GM19351 (cell line): Measurements from ENCODE around the gene NUMA1.

Experiments
- ATAC-seq: cut with Tn5 transposase; IDR thresholded peaks from one replicate; pipeline ENCODE4 v1.9.1; 2021; ENCODE audit warnings: mild to moderate bottlenecking, moderate library complexity; ENCODE audit not compliant: unreplicated experiment

The NUMA1 gene

DNA sequence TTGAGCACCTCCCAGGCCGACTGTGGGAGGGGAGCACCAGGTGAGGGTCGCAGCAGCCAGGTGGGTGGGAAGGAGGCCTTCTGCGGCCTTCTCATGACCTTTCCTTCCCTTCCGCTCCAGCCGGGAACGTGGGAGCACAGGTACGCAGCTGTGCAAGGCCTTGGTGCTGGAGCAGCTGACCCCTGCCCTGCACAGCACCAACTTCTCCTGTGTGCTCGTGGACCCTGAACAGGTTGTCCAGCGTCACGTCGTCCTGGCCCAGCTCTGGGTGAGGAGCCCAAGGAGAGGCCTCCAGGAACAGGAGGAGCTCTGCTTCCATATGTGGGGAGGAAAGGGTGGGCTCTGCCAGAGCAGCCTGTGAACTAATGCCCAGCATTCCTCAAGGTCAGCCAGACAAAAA lies 79.1 kb downstream of the NUMA1 start:
- no peak for ATAC-seq

DNA sequence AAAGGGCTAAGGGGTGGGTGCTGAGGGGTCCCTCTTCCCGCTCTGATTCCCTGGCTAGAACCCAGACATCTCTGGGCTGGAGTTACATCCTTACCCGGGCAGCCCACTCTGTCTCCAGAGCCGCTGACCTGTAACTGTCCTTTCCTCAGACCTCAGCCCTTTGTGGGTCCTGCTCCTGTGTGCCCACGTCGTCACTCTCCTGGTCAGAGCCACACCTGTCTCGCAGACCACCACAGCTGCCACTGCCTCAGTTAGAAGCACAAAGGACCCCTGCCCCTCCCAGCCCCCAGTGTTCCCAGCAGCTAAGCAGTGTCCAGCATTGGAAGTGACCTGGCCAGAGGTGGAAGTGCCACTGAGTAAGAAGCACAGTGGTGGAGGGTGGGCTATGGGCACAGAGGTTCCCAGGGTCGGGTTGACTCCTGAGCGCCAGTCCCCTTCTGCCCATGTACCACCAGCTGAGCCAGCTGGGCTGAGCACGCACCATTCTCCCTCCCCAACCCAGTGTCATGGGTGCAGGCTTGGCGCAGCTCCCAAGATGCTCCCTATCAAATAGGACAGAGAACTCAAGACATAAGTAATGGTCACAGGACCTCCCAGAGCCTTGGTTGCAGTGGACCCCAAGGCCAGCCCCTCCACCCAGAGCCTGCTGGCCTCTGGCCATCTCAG lies 80.0 kb downstream of the NUMA1 start:
- ATAC-seq: no peak

DNA sequence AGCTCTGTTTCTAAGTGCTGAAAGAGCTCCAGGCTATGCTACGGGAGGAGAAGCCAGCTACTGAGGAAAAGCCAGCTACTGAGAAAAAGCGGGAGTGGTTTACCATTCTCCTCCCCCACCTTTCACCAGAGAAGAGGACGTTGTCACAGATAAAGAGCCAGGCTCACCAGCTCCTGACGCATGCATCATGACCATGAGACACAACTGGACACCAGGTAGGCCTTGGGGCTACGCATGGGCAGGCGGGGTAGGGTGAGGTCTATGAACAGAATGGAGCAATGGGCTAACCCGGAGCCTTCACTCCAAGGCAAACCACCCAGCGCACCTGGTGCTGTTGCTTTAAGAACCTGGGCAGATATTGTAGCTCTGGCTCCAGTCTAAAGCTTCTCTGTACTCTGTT lies 80.5 kb downstream of the NUMA1 start:
- ATAC-seq: no peak

DNA sequence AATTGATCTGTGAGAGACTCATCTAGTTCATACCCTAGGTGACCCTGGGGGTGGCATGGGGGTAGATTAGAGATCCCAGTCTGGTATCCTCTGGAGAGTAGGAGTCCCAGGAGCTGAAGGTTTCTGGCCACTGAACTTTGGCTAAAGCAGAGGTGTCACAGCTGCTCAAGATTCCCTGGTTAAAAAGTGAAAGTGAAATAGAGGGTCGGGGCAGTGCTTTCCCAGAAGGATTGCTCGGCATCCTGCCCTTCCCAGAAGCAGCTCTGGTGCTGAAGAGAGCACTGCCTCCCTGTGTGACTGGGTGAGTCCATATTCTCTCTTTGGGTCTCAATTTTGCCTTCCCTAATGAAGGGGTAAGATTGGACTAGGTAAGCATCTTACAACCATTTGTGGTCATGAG lies 81.0 kb downstream of the NUMA1 start:
- ATAC-seq: no peak

DNA sequence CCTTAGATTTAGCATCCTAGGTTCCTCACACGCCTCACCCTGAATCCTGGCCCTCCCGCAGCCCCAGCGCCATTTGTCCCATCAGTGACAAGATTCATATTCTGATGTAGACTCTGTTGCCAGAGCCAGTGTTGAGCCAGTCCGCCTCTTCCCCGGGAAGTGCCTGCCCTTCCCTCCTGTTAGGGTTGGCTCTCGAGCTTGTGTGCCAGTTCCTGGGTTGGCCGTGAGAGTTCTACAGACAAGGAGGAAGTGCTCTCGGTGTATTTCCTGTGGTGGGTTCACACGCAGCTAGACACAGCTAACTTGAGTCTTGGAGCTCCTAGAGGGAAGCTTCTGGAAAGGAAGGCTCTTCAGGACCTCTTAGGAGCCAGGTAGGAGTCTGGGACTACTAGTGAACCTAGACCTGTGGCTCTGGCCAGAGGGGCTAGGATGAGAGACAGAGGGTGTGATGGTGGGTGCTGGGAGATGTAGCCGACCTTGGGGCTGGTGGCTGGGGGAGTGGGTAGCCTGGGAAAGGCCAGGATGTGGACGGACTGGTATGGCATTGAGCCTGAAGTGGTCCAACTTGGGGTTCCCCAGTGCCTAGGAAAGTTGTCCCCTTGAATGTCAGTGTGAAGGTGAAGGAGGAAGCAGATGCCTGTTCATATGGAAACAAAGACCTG lies 81.6 kb downstream of the NUMA1 start, which contains the start of gene IL18BP:
Gene IL18BP (plus strand): TSS at position 261 of the 662 bp plus-strand sequence. CDS start 1,076 bp downstream, outside the sequence.
- no peak for ATAC-seq

DNA sequence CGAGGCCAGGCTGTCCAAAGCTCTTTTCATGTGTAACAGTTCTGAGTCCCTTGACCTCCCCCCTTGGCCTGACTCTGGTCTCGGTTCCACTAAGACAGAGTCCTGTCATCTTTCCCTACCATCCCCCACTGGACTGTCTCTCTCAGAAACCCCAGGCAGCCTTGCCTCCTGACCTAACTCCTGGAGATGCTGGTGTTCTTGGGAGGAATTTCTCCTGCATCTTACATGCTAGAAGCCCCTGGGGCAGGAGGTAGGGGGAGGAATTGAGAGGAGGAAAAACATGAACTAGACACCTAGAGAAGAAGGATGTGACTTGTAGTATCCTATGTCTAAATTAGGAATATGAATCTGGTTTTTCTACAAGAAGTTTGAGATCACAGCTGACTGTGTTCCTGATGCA lies 82.3 kb downstream of the NUMA1 start:
- no peak for ATAC-seq

DNA sequence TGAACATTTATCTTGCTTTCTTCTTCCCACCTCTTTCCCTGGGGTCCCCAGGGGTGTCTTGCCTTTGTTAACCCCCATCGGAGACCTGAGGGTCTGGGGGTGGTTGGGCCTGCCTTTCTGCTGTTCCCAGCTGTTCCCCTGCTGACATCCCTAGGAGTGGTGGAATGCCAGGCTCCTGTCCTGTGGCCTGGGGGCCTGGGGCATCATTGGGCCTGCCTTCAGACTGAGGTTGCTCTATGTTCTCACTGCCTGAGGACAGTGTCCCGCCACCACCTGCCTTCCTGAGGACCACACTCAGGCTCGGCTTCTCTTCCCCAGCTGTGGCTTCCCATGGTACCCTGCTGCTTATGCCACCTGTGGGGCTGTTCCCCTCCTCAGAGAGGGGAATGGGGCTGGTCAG lies 82.7 kb downstream of the NUMA1 start:
- no peak for ATAC-seq

DNA sequence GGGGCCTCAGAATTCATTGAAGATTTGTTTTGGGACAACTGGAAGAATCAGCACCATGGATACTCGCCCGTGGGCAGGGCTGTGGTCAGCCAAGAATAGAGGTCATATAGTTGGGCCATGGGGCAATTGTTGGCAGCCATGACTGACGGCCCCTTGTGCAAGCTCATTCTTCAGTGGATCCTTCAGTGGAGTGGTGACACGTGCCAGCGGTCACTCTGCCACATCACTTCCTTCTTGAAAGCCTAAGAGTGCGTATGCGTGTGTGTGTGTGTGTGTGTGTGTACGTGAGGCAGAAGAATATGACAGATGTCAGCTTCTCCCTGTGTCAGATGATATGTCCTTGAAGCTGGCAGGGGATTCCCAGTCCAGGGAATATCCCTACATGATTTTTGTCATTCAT lies 83.4 kb downstream of the NUMA1 start:
- no peak for ATAC-seq

DNA sequence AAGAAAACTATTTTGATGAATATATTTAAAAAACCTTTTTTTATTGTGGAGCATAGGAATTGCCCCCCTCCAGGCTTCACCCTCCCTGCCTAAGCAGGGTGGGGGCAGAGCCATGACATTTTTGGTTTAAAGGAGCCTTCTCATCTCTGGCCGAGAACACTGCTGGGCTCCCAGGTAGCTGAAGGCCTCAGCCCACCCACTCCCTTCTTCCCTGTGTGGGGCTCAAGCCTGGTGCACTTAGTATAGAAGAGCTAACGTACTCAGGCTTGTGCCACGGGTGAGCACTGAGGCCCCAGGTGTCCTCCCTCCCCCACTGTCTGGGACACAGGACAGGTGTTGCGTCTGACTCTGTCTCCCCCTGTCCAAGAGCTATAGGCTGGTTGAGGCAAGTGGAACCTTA lies 83.8 kb downstream of the NUMA1 start:
- ATAC-seq: no peak

DNA sequence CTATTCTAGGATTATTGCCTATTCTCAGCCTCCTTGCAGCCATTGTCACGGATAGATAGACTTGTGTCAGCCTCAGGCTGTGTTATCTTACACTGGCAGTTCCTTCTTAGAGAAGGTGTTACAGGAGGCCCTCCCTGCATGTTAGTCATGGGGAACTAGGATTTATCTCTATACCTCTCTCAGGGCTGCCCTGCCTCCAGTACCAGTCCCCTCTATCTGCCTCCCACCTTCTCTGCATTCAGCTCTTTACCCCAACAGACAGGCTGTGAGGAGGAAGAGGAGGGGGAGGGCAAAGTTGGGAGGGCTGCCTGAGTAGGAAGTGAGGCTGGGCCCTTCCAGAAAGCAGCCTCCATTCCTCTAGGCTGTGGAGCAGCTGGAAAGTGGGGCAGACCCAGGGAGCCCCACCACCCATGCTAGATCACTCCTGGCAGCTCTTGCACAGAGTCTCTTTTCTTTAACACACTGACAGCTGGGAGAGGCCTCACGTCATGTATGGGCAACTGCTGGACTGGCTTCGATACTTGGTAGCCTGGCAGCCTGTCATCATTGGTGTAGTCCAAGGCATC lies 84.5 kb downstream of the NUMA1 start:
- ATAC-seq: no peak

DNA sequence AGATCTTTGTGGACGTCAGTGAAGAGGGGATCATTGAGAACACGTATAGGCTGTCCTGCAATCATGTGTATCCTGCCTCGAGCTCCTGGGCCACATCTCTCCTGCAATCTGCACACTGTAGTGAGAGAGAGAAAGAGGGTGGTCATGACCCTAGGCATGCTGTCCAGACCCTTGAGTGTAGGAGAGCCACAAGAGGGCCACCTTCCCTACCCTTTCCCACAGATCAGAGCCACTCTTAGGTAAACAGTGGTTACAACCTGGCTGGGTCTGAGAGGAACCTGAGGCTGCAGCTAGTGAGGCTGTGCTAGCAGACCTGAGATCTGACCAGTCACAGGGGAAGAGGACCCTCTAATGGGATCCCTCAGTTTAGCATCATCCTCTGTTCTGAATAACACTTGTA lies 85.6 kb downstream of the NUMA1 start:
- ATAC-seq: no peak

DNA sequence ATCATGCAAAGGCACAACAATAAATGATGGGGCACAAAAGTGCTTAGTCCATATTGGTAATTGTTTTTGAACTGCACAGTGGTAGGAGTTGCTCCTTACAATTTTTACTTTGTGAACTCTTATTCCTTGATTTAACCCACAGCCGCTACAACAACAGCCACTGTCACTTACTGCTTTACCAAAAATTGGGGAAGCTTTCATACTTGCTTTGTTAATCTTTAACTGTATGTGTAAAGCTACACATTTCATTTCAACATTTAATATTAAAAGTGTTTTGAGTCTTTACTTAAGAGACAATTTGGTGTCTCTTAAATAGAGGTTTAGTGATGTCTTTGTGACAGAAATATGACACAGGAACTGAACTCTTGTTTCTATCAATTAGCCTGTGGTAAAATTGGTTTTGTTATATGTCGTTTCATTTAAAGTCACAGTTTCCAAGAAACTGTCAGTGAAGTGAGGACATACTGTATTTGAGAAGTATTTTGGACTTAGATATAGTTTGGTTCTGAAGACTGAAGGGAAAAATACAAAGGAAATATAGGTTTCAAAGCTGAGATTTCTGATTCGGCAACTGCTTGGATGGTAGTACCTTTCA lies 88.1 kb downstream of the NUMA1 start:
- ATAC-seq: no peak

DNA sequence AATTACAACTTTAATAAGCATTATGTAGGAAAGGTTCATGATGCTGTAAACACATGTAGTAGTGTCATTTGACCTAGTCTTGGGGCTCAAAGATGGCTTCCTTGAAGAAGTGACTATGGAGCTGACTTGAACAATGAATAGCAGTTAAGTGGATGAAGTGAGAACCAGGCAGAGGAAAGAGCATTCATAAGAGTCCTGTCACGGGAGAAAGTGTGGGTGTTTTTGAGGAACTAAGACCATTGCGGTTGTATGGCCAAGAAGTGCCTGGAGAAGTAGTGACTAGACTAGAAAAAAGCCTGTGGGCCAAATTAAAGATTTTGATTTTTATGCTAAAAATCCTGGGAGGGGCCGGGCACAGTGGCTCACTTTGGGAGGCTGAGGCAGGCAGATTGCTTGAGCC lies 88.8 kb downstream of the NUMA1 start:
- ATAC-seq: peak; percentile 81

DNA sequence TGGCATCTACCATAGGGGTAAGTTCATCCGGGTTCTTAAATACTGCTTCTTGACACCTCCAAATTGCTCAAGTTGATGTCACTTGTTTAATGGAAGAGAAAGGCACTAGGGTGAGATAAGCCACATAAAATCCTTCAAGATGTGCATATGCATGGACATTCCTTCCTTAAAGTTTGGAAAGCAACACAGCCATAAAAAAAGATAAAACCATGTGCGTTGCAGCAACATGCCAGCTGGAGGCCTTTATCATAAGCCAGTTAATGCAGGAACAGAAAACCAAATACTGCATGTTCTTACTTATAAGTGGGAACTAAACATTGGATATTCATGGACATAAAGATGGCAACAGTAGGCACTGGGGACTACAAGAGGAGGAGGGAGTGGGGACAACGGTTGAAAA lies 89.6 kb downstream of the NUMA1 start:
- no peak for ATAC-seq

DNA sequence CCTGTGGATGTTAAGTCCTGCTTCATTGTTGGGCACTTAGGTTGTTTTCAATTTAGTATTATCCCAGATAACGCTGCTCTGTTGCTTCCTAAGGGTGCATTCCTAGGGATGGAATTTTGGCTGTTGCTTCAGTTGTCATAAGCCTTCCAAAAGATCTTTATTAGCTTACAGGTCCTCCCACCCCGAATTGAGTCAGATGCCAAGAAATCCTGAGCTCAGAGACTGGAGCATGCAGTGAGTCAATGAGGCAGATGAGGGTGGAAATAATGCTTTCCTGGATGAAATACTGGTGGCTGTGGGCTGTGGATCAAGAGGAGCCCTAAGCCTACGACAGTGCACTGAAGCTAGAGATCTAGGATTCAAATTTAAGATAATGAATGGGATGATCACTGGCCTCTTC lies 92.3 kb downstream of the NUMA1 start:
- no peak for ATAC-seq

DNA sequence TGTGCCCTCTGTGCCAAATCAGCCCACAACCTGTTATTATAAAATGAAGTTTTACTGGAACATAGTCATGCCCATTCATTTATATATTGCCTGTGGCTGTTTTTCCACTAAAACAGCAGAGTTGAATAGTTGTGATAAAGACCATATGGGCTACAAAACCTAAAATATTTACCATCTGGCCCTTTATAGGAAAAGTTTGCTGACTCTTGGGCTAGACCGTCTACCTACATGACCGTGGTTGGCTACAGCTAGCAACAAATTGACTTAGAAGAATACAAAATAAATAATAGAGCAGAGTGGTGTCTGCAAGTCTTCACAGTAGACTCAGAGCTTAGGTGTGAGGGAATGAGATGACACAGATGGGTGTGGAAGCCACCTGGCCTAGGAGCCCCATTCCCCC lies 92.8 kb downstream of the NUMA1 start:
- ATAC-seq: no peak

DNA sequence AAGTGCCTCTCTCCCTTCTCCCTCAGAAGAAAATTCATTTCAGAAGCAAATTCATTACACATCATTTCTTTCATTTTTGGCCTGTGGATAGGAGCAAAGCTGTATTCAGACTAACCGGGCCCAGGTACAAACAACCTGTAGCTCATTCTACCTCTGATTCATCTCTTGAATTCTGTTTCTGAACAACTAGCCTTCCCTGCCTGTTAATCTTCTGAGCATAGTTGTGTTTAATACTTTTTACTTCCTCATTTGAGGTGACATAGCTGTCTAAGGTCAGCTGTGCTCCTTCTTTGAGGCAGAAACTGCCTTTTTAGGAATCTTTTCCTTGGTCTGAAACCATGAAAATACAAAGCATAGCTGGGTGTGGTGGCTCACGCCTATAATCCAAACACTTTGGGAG lies 94.2 kb downstream of the NUMA1 start:
- no peak for ATAC-seq

DNA sequence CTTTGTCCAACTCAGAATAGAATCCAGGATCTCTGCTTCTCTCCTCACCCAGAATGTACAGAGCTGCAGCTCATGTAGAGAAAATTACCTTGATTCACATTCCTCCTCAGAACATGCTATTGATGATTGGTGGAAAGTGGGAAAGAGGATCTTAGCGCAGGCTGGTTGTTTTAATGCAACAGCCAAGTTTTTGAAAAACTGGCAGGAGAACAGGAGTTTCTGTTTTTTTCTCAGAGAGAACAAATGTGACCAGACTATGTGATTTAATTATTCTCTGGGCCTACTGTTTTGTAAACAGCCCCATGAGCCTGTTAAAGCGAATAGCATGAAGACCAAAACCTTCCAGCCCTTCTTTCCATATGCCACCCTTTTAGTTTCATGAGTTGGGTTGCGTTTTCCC lies 100.7 kb downstream of the NUMA1 start:
- no peak for ATAC-seq

DNA sequence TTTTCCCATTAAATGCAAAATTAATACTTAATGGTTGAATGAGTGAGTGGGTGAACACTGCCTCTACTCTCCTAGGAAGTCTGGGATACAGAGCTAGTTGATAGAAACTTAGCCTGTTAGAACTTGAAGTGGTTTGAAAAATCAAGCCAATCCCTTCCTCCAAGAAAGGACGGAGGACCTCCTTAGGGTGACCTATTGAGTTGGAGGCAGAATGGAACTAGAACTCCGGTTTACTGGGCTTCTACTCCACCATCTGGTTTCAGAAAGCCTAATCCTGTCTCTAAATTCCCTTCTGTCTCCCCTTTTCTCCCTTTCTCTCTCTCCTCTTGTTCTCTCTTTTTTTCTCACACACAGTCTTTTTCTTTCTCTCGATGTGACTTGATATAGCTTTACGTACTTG lies 101.2 kb downstream of the NUMA1 start:
- no peak for ATAC-seq

DNA sequence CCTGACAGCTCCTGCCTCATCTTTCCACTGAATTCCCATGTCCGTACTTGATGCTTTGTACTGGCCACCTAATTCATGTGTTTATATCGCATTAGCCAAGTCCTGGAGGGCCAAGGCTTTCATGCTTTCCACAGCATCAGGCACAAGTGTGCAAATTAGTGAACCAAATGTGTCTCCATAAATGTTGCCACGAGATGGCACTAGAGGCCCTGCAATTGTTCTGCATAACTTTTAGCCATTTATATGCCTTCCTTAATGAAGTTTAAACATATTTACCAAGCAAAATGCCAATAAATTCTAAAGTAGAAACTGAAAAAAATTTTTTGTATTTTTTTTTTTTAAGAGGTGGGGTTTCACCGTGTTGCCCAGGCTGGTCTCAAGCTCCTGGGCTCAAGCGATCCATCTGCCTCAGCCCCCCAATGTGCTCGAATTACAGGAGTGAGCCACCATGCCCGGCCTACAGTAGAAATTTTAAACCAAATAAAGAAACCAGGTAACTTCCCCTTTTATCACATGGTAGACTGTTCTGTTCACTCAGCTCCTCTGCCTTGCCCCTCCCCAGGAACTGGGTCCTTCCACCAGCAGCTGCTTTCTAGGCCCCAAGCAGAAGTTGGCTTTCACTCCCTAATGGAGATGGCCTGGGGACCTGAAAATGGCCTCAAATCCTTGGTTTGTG lies 102.5 kb downstream of the NUMA1 start:
- no peak for ATAC-seq

DNA sequence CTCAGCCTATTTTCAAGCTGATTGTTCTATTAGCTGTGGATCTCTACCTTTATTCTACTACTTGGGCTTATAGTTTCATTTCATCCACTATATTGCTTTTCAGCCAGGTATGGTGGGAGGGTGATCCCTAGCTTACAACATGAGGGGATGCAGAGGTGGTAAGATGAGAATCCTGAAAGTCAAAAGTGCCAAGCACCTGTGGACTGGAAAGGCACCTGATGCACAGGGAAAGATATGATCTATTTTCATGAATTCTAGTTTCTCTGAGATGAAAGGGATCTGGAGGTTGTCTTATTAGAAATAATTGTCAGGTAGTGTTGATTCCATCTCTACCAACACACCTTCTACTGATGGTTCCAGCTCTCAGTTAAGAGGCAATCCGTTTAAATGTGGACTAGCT lies 103.3 kb downstream of the NUMA1 start:
- no peak for ATAC-seq

DNA sequence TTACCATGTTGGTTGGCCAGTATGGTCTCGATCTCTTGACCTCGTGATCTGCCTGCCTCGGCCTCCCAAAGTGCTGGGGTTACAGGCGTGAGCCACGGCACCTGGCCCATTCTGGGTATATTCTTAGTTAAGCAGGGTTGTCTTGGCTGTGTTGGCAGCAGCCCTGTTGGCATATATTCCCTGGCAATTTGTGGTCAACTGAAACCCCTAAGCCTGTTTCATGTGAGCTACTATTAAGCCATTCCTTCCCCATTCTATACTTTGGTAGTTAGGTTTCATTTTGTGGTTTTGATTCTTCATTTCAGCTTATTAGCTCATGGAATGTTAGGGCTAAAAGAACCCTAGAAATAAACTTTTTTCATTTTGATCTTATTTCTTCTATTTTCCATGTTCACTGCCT lies 103.8 kb downstream of the NUMA1 start:
- ATAC-seq: no peak
